Caco-2 (cell line): ENCODE measurements around the gene LOXL3. TPM values are rescaled to one million over a fixed set of nuclear protein-coding genes. Genes with fewer than 3 reads are reported as not detected.

Experiments
- BruUV-seq: library from RNA; stranded (reverse); fragments of 400-500 nt; replicated peaks from 2 replicates; lab custom pipeline; 2021; lab: Mats Ljungman, UMichigan
- CTCF ChIA-PET: fragments of 300-600 bp; sonication (Branson Sonifier 250); formaldehyde crosslinking; loops from one replicate; lab custom pipeline; 2022; ENCODE audit warnings: antibody characterized with exemption; lab: Charles Lee
- POLR2A ChIA-PET: fragments of 300-600 bp; sonication (Branson Sonifier 250); formaldehyde crosslinking; loops from one replicate; lab custom pipeline; 2022; ENCODE audit warnings: antibody characterized with exemption; lab: Charles Lee
- DNase-seq, 2 experiments: peaks; one replicate each; pipeline versions ENCODE4 v3.0.0 to v3.0.0-alpha.2; 2020 to 2022
- H3K27me3 ChIP-seq: replicated peaks from 2 replicates; pipeline ENCODE4 v1.6.0; 2011; ENCODE audit warnings: low read length; ENCODE audit not compliant: control insufficient read depth, insufficient read depth
- H3K36me3 ChIP-seq: 2 replicates; pipeline ENCODE4 v1.5.1; 2011; ENCODE audit warnings: low read length; ENCODE audit not compliant: control insufficient read depth, insufficient read depth
- H3K4me1 ChIP-seq: fragments of 250-450 bp; sonication (Bioruptor Pico); 2 replicates; pipeline ENCODE4 v1.5.1; 2020; ENCODE audit warnings: mild to moderate bottlenecking
- H3K4me3 ChIP-seq: 2 replicates; pipeline ENCODE4 v1.5.1; 2011; ENCODE audit warnings: low read depth, mild to moderate bottlenecking, control low read depth, low read length
- H3K9me3 ChIP-seq: fragments of 250-450 bp; sonication (Bioruptor Pico); 2 replicates; pipeline ENCODE4 v1.5.1; 2020; ENCODE audit warnings: mild to moderate bottlenecking, moderate library complexity
- H3K27ac Mint-ChIP-seq: one replicate; pipeline ENCODE4 v1.8.0; 2022; ENCODE audit warnings: mixed read lengths; ENCODE audit not compliant: unreplicated experiment
- H3K27me3 Mint-ChIP-seq: one replicate; pipeline ENCODE4 v1.8.0; 2022; ENCODE audit warnings: mixed read lengths; ENCODE audit not compliant: insufficient read depth, unreplicated experiment
- H3K36me3 Mint-ChIP-seq: one replicate; pipeline ENCODE4 v1.8.0; 2022; ENCODE audit warnings: mild to moderate bottlenecking, mixed read lengths; ENCODE audit not compliant: insufficient read depth, unreplicated experiment
- H3K4me1 Mint-ChIP-seq: one replicate; pipeline ENCODE4 v1.8.0; 2022; ENCODE audit warnings: low read depth, mixed read lengths; ENCODE audit not compliant: unreplicated experiment
- H3K4me3 Mint-ChIP-seq: one replicate; pipeline ENCODE4 v1.8.0; 2022; ENCODE audit warnings: mild to moderate bottlenecking, moderate library complexity, mixed read lengths; ENCODE audit not compliant: unreplicated experiment
- H3K9me3 Mint-ChIP-seq: one replicate; pipeline ENCODE4 v1.8.0; 2022; ENCODE audit warnings: mixed read lengths; ENCODE audit not compliant: unreplicated experiment
- intact Hi-C: fragments of 100-400 bp; cut with micrococcal nuclease; formaldehyde crosslinking; loops from one replicate; pipeline ENCODE4 v1.10.0; 2022; ENCODE audit not compliant: unreplicated experiment
- total RNA-seq: library from RNA; stranded (reverse); gene quantifications from 2 replicates; pipeline ENCODE4 v1.2.3, GENCODE V29; 2022
- TF ChIP-seq, protein P1 (sequence below), 2 experiments: fragments of 200-600 bp in 1 of 2; IDR thresholded peaks; 1 replicate in 1 of 2; 2 replicates in 1 of 2; pipeline versions ENCODE4 v1.5.1 to v1.8.0; 2011 to 2022; ENCODE audit warnings: antibody characterized with exemption in 1 of 2, control low read depth in 1 of 2, inconsistent platforms in 1 of 2, low read depth in 1 of 2, low read length in 1 of 2, mild to moderate bottlenecking in 1 of 2, moderate library complexity in 1 of 2; ENCODE audit not compliant: insufficient read depth in 1 of 2, severe bottlenecking in 1 of 2, unreplicated experiment in 1 of 2

Gene LOXL3
- total RNA-seq, 1 experiment from 2014 or later = 13.8 TPM

DNA sequence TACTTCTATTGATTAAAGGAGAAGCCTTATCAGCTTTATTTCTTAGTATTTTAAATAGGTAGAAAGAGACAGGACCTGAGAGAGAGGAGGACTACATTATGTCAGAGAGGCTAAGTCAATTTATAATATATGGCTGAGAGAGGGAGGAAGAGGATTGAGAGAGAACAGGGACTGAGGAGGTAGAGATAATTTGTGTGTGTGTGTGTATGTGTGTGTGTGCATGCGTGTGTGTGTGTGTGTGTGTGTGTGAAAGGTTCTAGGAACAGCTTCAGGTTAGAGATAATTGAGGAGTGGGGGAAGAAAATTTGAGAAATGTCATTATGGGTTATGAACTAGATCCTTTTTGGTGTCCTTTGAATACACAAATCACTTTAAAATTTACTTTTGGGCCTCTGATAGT is 15.9 kb upstream of the LOXL3 start:
- Mint-ChIP-seq H3K27me3 (peaks cover 16% of the 10 kb centered on the region), H3K4me1 (no peaks in the 10 kb centered on the region), H3K27ac (no peak overlapping the region), H3K9me3 (no peaks in the 10 kb centered on the region), H3K36me3 (no peaks in the 10 kb centered on the region), H3K4me3 (no peak overlapping the region)
- ChIA-PET POLR2A (no interaction called here), CTCF (interaction anchor here (0.7 kb wide), 1 partner anchor 320 kb away, joined by 6 read pairs; no protein-coding TSS in a partner anchor)
- Histone ChIP-seq H3K27me3 (no peaks in the 10 kb centered on the region), H3K9me3 (no peaks in the 10 kb centered on the region), H3K4me1 (no peaks in the 10 kb centered on the region), H3K36me3 (no peaks in the 10 kb centered on the region), H3K4me3 (no peak overlapping the region)
- BruUV-seq = no TSS peak
- intact Hi-C loops = no loop called here
- TF ChIP-seq, protein P1, sequence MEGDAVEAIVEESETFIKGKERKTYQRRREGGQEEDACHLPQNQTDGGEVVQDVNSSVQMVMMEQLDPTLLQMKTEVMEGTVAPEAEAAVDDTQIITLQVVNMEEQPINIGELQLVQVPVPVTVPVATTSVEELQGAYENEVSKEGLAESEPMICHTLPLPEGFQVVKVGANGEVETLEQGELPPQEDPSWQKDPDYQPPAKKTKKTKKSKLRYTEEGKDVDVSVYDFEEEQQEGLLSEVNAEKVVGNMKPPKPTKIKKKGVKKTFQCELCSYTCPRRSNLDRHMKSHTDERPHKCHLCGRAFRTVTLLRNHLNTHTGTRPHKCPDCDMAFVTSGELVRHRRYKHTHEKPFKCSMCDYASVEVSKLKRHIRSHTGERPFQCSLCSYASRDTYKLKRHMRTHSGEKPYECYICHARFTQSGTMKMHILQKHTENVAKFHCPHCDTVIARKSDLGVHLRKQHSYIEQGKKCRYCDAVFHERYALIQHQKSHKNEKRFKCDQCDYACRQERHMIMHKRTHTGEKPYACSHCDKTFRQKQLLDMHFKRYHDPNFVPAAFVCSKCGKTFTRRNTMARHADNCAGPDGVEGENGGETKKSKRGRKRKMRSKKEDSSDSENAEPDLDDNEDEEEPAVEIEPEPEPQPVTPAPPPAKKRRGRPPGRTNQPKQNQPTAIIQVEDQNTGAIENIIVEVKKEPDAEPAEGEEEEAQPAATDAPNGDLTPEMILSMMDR (IDR thresholded peaks at IDR 0.05; ENCODE audit: insufficient read depth in 1 of 2, low read depth in 1 of 2, low read length in 1 of 2, severe bottlenecking in 1 of 2, unreplicated experiment in 1 of 2) = no peak
- DNase-seq = no peak

DNA sequence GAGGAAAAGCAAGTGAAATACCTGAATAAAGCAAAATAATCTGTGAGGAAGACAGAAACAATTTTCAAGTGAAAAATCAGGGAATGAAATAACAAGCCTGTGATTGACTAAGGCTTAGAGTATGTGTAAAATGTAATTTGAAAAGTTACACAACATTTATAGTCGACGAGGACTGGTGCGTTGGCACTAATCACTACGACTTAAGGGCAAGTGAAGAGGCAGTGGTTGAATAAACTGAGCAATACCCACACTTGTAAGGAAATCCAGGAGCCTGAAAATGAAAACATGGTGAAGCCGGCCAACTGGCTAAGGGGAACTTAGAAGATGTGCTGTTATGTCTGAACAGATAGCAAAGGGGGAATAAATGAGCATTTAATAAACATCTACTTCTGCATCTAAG is 14.1 kb upstream of the LOXL3 start:
- Mint-ChIP-seq H3K9me3 (no peaks in the 10 kb centered on the region), H3K27me3 (peaks cover 17% of the 10 kb centered on the region), H3K4me1 (no peaks in the 10 kb centered on the region), H3K36me3 (no peaks in the 10 kb centered on the region), H3K4me3 (no peak overlapping the region), H3K27ac (no peak overlapping the region)
- ChIA-PET CTCF (no interaction called here), POLR2A (interaction anchor here (0.6 kb wide), 1 partner anchor 351 kb away, joined by 3 read pairs; no protein-coding TSS in a partner anchor)
- no peak for DNase-seq
- Histone ChIP-seq H3K4me3 (no peak overlapping the region), H3K9me3 (no peaks in the 10 kb centered on the region), H3K27me3 (no peaks in the 10 kb centered on the region), H3K36me3 (no peaks in the 10 kb centered on the region), H3K4me1 (no peaks in the 10 kb centered on the region)
- TF ChIP-seq, protein P1 (IDR thresholded peaks at IDR 0.05; ENCODE audit: insufficient read depth in 1 of 2, low read depth in 1 of 2, low read length in 1 of 2, severe bottlenecking in 1 of 2, unreplicated experiment in 1 of 2) = no peak
- no TSS peak for BruUV-seq
- intact Hi-C loops = no loop called here

DNA sequence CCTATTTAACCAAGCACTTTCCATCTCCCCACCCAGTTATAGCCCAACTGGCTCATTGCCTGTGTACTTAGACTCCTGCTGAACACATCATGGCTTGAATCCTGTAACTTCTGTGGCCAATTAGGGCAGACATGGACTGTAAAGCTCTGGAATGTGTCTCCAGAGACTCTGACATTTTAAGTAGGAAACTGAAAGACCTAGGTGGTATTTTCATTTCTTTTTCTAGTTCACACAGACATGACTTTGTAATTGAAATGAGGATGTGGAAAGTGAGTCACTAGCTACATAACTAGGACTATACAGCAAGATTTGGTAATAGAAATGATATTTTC is 13.0 kb upstream of the LOXL3 start:
- DNase-seq = no peak
- no peaks in the 10 kb centered on the region for H3K9me3 Mint-ChIP-seq
- no peaks in the 10 kb centered on the region for H3K36me3 ChIP-seq
- H3K27me3 Mint-ChIP-seq = peaks cover 21% of the 10 kb centered on the region
- BruUV-seq = no TSS peak
- H3K9me3 ChIP-seq = no peaks in the 10 kb centered on the region
- ChIA-PET POLR2A (no interaction called here), CTCF (no interaction called here)
- no peak overlapping the region for H3K4me3 Mint-ChIP-seq
- no peaks in the 10 kb centered on the region for H3K36me3 Mint-ChIP-seq
- intact Hi-C loops = no loop called here
- H3K4me1 Mint-ChIP-seq = no peaks in the 10 kb centered on the region
- no peak overlapping the region for H3K4me3 ChIP-seq
- H3K4me1 ChIP-seq = no peaks in the 10 kb centered on the region
- H3K27ac Mint-ChIP-seq = no peak overlapping the region
- no peaks in the 10 kb centered on the region for H3K27me3 ChIP-seq
- TF ChIP-seq, protein P1 (IDR thresholded peaks at IDR 0.05; ENCODE audit: insufficient read depth in 1 of 2, low read depth in 1 of 2, low read length in 1 of 2, severe bottlenecking in 1 of 2, unreplicated experiment in 1 of 2) = no peak
